Loucy (cell line): ENCODE data around the gene KL.

Experiments
- EZH2phosphoT487 ChIP-seq: fragments of 200-600 bp; IDR thresholded peaks from 2 replicates; pipeline ENCODE4 v1.6.1; 2018; ENCODE audit warnings: antibody characterized with exemption, mild to moderate bottlenecking, moderate library complexity, borderline replicate concordance
- TF ChIP-seq, protein P1 (sequence below): fragments of 200-600 bp; sonication (generic); conservative IDR thresholded peaks from 2 replicates; pipeline ENCODE4 v1.5.1; 2014; ENCODE audit warnings: mild to moderate bottlenecking, antibody characterized with exemption, low read length

DNA sequence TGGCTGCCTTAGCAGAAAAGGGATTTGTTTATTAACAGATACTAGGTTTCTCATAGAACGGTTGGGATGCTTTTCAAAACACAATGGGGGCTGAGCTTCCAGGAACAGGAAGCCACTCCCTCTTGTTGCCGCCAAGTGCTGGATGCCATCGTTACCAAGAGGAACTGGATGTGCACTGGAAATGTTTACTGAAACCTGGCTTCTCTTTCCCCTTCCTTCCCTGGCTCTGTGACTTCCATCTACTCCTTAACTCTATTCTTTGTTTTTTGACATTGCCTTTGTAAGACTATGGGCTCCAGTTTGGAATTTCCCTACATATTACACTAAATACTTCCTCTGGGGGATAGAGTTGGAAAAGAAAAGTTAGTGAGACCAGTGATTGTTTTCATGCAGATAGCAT lies 11.7 kb upstream of the KL start:
- TF ChIP-seq, protein P1, sequence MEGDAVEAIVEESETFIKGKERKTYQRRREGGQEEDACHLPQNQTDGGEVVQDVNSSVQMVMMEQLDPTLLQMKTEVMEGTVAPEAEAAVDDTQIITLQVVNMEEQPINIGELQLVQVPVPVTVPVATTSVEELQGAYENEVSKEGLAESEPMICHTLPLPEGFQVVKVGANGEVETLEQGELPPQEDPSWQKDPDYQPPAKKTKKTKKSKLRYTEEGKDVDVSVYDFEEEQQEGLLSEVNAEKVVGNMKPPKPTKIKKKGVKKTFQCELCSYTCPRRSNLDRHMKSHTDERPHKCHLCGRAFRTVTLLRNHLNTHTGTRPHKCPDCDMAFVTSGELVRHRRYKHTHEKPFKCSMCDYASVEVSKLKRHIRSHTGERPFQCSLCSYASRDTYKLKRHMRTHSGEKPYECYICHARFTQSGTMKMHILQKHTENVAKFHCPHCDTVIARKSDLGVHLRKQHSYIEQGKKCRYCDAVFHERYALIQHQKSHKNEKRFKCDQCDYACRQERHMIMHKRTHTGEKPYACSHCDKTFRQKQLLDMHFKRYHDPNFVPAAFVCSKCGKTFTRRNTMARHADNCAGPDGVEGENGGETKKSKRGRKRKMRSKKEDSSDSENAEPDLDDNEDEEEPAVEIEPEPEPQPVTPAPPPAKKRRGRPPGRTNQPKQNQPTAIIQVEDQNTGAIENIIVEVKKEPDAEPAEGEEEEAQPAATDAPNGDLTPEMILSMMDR: no peak
- TF ChIP-seq EZH2phosphoT487: no peak
